ENCODE results near the gene RCOR1.

- TF ChIP-seq POLR2AphosphoS5 (IDR thresholded peaks at IDR 0.05), result no peak
- no peak for TF ChIP-seq CTCF (IDR thresholded peaks at IDR 0.05 in 8 of 11, conservative IDR thresholded peaks at IDR 0.05 in 3 of 11)
- no peak for TF ChIP-seq POLR2A (IDR thresholded peaks at IDR 0.05)
Measured at GRCh38 chr14:102678394-102678793, 85.9 kb downstream of the RCOR1 start.
